ENCODE results near the gene PTF1A.
A peak's percentile ranks its signal among the peaks of the same experiment; 100 is the strongest.

PTF1A gene

GRCh38 chr10:23191764-23192711 lies at the start of gene PTF1A:
Gene PTF1A (plus strand): TSS chr10:23192312. CDS start chr10:23192531, 219 bp downstream.
- DNase-seq: no peak

GRCh38 chr10:23146258-23146657 lies 45.9 kb upstream of the PTF1A start:
- DNase-seq: no peak

GRCh38 chr10:23147035-23147434 lies 45.1 kb upstream of the PTF1A start:
- no peak for DNase-seq

GRCh38 chr10:23148214-23148613 lies 43.9 kb upstream of the PTF1A start:
- DNase-seq: no peak

GRCh38 chr10:23150091-23150490 lies 42.0 kb upstream of the PTF1A start:
- no peak for DNase-seq

GRCh38 chr10:23150610-23151009 lies 41.5 kb upstream of the PTF1A start:
- no peak for DNase-seq

GRCh38 chr10:23151071-23151470 lies 41.0 kb upstream of the PTF1A start:
- DNase-seq: no peak

- no peak for DNase-seq
Measured at GRCh38 chr10:23155169-23155568, 36.9 kb upstream of the PTF1A start.

- DNase-seq: no peak
Measured at GRCh38 chr10:23156447-23157150, 35.5 kb upstream of the PTF1A start.

GRCh38 chr10:23157239-23157681 lies 34.9 kb upstream of the PTF1A start:
- DNase-seq: no peak

GRCh38 chr10:23157691-23158369 lies 34.3 kb upstream of the PTF1A start:
- DNase-seq: no peak

GRCh38 chr10:23158370-23158769 lies 33.7 kb upstream of the PTF1A start:
- DNase-seq: peak; percentile 70

- DNase-seq: no peak
Measured at GRCh38 chr10:23171232-23171876, 20.8 kb upstream of the PTF1A start.

GRCh38 chr10:23172429-23173213 lies 19.5 kb upstream of the PTF1A start:
- DNase-seq: no peak

- DNase-seq: no peak
Measured at GRCh38 chr10:23173214-23174073, 18.7 kb upstream of the PTF1A start.

GRCh38 chr10:23174074-23174976 lies 17.8 kb upstream of the PTF1A start:
- DNase-seq: no peak

GRCh38 chr10:23174977-23175512 lies 17.1 kb upstream of the PTF1A start:
- no peak for DNase-seq

GRCh38 chr10:23186178-23186577 lies 5.9 kb upstream of the PTF1A start:
- no peak for DNase-seq

- no peak for DNase-seq
Measured at GRCh38 chr10:23186697-23187096, 5.4 kb upstream of the PTF1A start.

GRCh38 chr10:23187155-23187554 lies 5.0 kb upstream of the PTF1A start:
- DNase-seq: no peak

Measured in activated effector memory CD4-positive, alpha-beta T cell treated with anti-CD3 and anti-CD28 coated beads, Interleukin-2, amount 50 U/mL, for 16 hours (primary cell).